K562 (cell line): ENCODE results near the gene JSRP1. TPM values are rescaled to one million over a fixed set of nuclear protein-coding genes. Genes with fewer than 3 reads are reported as not detected.

Experiments used
- EP400 ChIP-seq: fragments of 450-650 bp; IDR thresholded peaks from 2 replicates; pipeline ENCODE4 v1.6.1; 2017; ENCODE audit warnings: antibody characterized with exemption, mild to moderate bottlenecking, moderate library complexity
- JUND ChIP-seq, 2 experiments: IDR thresholded peaks; 2 replicates in 1 of 2; 3 replicates in 1 of 2; pipeline ENCODE4 v1.6.1; 2011; ENCODE audit warnings: borderline replicate concordance in 2 of 2, low read depth in 2 of 2, low read length in 2 of 2, improper control_type of control experiment in 1 of 2, missing biosample characterization in 1 of 2, missing genetic modification characterization in 1 of 2, missing genetic modification reagents in 1 of 2
- L3MBTL2 ChIP-seq: fragments of 450-650 bp; IDR thresholded peaks from 2 replicates; pipeline ENCODE4 v1.6.1; 2016; ENCODE audit warnings: mild to moderate bottlenecking, moderate library complexity
- MBD2 ChIP-seq: sonication (generic); IDR thresholded peaks from 2 replicates; pipeline ENCODE4 v1.6.1; 2016; ENCODE audit warnings: low read depth, borderline replicate concordance
- MCM5 ChIP-seq: fragments of 450-650 bp; IDR thresholded peaks from 2 replicates; pipeline ENCODE4 v1.6.1; 2016; ENCODE audit warnings: low read depth
- NR2C2 ChIP-seq, 2 experiments: fragments of 200-800 bp in 1 of 2; sonication (Bioruptor generic) in 1 of 2; sonication (generic) in 1 of 2; formaldehyde crosslinking in 1 of 2; IDR thresholded peaks; 2 replicates each; pipeline versions ENCODE4 v1.6.1 to v1.8.0; 2016 to 2022; ENCODE audit warnings: mild to moderate bottlenecking in 1 of 2, missing compliant biosample characterization in 1 of 2, missing genetic modification characterization in 1 of 2, missing genetic modification reagents in 1 of 2
- RNF2 ChIP-seq: sonication (generic); IDR thresholded peaks from 2 replicates; pipeline ENCODE4 v1.6.1; 2016
- ZC3H4 ChIP-seq: sonication (generic); formaldehyde crosslinking; IDR thresholded peaks from 2 replicates; pipeline ENCODE4 v1.9.0; 2021; ENCODE audit warnings: missing genetic modification reagents, borderline replicate concordance
- ZEB2 ChIP-seq: fragments of 450-650 bp; IDR thresholded peaks from 2 replicates; pipeline ENCODE4 v1.6.1; 2016
- ZFX ChIP-seq: sonication (generic); formaldehyde crosslinking; IDR thresholded peaks from 2 replicates; pipeline ENCODE4 v1.8.0; 2022; ENCODE audit warnings: mild to moderate bottlenecking, missing genetic modification reagents, moderate library complexity
- ZNF699 ChIP-seq: fragments of 250-450 bp; sonication (Bioruptor Pico); IDR thresholded peaks from 2 replicates; pipeline ENCODE4 v1.8.0; 2021; ENCODE audit warnings: mild to moderate bottlenecking, moderate library complexity; ENCODE audit not compliant: insufficient replicate concordance
- polyA plus RNA-seq, 8 experiments: library from polyadenylated mRNA; depleted of rRNA in 4 of 8; stranded (reverse) in 5 of 8; unstranded in 3 of 8; fragments of >200 nt; fragmentation: Nextera tagmentation in 2 of 8; fragmentation: Illumina TruSeq in 1 of 8; extraction: Ambion mirVana in 2 of 8; extraction: Trizol in 1 of 8; gene quantifications; 2 replicates each; pipeline versions ENCODE4 v1.2.1 to v1.2.3, GENCODE V29; 2011 to 2014; ENCODE audit warnings: inconsistent platforms in 1 of 8, missing spikeins in 1 of 8
- total RNA-seq, 7 experiments: library from RNA; depleted of rRNA in 6 of 7; stranded (reverse); fragments of >200 nt in 6 of 7; fragmentation: Illumina TruSeq in 2 of 7; extraction: Trizol in 2 of 7; gene quantifications; 2 replicates each; pipeline versions ENCODE4 v1.2.1 to v1.2.3, GENCODE V29; 2011 to 2021; ENCODE audit warnings: low replicate concordance in 1 of 7
- TF ChIP-seq, protein P1 (sequence below), 2 experiments: fragments of 450-650 bp; conservative IDR thresholded peaks; 2 replicates each; pipeline ENCODE4 v1.6.1; 2017; ENCODE audit warnings: mild to moderate bottlenecking in 2 of 2, moderate library complexity in 2 of 2
- TF ChIP-seq, protein P2 (sequence below): fragments of 200-800 bp; sonication (Bioruptor generic); IDR thresholded peaks from 2 replicates; pipeline ENCODE4 v1.6.1; 2017; ENCODE audit warnings: missing genetic modification characterization, missing compliant biosample characterization
- TF ChIP-seq, protein P3 (sequence below): fragments of 250-450 bp; sonication (Bioruptor Pico); IDR thresholded peaks from 2 replicates; pipeline ENCODE4 v1.8.0; 2022; ENCODE audit warnings: moderate library complexity, mild to moderate bottlenecking, inconsistent platforms
- TF ChIP-seq, protein P4 (sequence below): fragments of 450-650 bp; IDR thresholded peaks from 2 replicates; pipeline ENCODE4 v1.6.1; 2017; ENCODE audit warnings: antibody characterized with exemption, mild to moderate bottlenecking

The JSRP1 gene
- total and polyA plus RNA-seq, 9 of the 15 experiments (the other 6 are each of a cell fraction or from before 2014, with no cell fraction given) = 0.08 to 1.2 (median 0.51) TPM; not detected in 4

GRCh38 chr19:2266183-2266993 is 10.2 kb upstream of the JSRP1 start (continued):
- TF ChIP-seq, protein P1, sequence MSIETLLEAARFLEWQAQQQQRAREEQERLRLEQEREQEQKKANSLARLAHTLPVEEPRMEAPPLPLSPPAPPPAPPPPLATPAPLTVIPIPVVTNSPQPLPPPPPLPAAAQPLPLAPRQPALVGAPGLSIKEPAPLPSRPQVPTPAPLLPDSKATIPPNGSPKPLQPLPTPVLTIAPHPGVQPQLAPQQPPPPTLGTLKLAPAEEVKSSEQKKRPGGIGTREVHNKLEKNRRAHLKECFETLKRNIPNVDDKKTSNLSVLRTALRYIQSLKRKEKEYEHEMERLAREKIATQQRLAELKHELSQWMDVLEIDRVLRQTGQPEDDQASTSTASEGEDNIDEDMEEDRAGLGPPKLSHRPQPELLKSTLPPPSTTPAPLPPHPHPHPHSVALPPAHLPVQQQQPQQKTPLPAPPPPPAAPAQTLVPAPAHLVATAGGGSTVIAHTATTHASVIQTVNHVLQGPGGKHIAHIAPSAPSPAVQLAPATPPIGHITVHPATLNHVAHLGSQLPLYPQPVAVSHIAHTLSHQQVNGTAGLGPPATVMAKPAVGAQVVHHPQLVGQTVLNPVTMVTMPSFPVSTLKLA (conservative IDR thresholded peaks at IDR 0.05) = peak; percentile 90 to 94
- TF ChIP-seq EP400 (peak; percentile 84), ZNF699 (CRISPR knock-in tag) (no peak), RNF2 (0 out of 2 replicates have a peak, but pooled peaks have one; percentile 41), JUND (IDR thresholded peaks at IDR 0.05; ENCODE audit: borderline replicate concordance, low read depth, low read length) (peak; percentile 54), JUND (tag; IDR thresholded peaks at IDR 0.05; ENCODE audit: borderline replicate concordance, low read depth, low read length) (peak; percentile 51; the same call in 1 of the 3 replicates), ZEB2 (peak; percentile 13; the same call in 1 of the 2 replicates), ZC3H4 (no peak), MBD2 (0 out of 2 replicates have a peak, but pooled peaks have one; percentile 14), L3MBTL2 (peak; percentile 91), MCM5 (no peak), NR2C2 (CRISPR knock-in tag; IDR thresholded peaks at IDR 0.05) (no peak), NR2C2 (tag; IDR thresholded peaks at IDR 0.05) (peak; percentile 27), ZFX (peak; percentile 43; the same call in 1 of the 2 replicates)
- TF ChIP-seq, protein P2, sequence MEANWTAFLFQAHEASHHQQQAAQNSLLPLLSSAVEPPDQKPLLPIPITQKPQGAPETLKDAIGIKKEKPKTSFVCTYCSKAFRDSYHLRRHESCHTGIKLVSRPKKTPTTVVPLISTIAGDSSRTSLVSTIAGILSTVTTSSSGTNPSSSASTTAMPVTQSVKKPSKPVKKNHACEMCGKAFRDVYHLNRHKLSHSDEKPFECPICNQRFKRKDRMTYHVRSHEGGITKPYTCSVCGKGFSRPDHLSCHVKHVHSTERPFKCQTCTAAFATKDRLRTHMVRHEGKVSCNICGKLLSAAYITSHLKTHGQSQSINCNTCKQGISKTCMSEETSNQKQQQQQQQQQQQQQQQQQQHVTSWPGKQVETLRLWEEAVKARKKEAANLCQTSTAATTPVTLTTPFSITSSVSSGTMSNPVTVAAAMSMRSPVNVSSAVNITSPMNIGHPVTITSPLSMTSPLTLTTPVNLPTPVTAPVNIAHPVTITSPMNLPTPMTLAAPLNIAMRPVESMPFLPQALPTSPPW (CRISPR knock-in tag) = peak; percentile 58
- TF ChIP-seq, protein P3, sequence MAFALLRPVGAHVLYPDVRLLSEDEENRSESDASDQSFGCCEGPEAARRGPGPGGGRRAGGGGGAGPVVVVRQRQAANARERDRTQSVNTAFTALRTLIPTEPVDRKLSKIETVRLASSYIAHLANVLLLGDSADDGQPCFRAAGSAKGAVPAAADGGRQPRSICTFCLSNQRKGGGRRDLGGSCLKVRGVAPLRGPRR (CRISPR knock-in tag) = no peak
- TF ChIP-seq, protein P4, sequence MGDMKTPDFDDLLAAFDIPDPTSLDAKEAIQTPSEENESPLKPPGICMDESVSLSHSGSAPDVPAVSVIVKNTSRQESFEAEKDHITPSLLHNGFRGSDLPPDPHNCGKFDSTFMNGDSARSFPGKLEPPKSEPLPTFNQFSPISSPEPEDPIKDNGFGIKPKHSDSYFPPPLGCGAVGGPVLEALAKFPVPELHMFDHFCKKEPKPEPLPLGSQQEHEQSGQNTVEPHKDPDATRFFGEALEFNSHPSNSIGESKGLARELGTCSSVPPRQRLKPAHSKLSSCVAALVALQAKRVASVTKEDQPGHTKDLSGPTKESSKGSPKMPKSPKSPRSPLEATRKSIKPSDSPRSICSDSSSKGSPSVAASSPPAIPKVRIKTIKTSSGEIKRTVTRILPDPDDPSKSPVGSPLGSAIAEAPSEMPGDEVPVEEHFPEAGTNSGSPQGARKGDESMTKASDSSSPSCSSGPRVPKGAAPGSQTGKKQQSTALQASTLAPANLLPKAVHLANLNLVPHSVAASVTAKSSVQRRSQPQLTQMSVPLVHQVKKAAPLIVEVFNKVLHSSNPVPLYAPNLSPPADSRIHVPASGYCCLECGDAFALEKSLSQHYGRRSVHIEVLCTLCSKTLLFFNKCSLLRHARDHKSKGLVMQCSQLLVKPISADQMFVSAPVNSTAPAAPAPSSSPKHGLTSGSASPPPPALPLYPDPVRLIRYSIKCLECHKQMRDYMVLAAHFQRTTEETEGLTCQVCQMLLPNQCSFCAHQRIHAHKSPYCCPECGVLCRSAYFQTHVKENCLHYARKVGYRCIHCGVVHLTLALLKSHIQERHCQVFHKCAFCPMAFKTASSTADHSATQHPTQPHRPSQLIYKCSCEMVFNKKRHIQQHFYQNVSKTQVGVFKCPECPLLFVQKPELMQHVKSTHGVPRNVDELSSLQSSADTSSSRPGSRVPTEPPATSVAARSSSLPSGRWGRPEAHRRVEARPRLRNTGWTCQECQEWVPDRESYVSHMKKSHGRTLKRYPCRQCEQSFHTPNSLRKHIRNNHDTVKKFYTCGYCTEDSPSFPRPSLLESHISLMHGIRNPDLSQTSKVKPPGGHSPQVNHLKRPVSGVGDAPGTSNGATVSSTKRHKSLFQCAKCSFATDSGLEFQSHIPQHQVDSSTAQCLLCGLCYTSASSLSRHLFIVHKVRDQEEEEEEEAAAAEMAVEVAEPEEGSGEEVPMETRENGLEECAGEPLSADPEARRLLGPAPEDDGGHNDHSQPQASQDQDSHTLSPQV = peak; percentile 91
